Choroid plexus epithelial cell (primary cell): ENCODE measurements around the gene HRC.

Experiments used
- DNase-seq: peaks from one replicate; pipeline ENCODE4 v3.0.0-alpha.2; 2010; ENCODE audit warnings: low read depth
- H3K4me3 ChIP-seq: 2 replicates; pipeline ENCODE4 v1.5.1; 2011; ENCODE audit warnings: low read depth, mild to moderate bottlenecking, control low read depth, low read length, moderate library complexity
- CTCF ChIP-seq: conservative IDR thresholded peaks from 2 replicates; pipeline ENCODE4 v1.5.1; 2011; ENCODE audit warnings: low read depth, mild to moderate bottlenecking, control low read depth, inconsistent platforms, low read length, moderate library complexity

The HRC gene

GRCh38 chr19:49104229-49104864 is 50.8 kb downstream of the HRC start:
- DNase-seq, result no peak
- no peak overlapping the region for H3K4me3 ChIP-seq
- TF ChIP-seq CTCF, result no peak

GRCh38 chr19:49103331-49104085 is 51.7 kb downstream of the HRC start:
- DNase-seq, result no peak
- no peak for TF ChIP-seq CTCF
- H3K4me3 ChIP-seq, result no peak overlapping the region

GRCh38 chr19:49102303-49102702 is 52.9 kb downstream of the HRC start:
- no peak for DNase-seq
- no peak for TF ChIP-seq CTCF
- no peak overlapping the region for H3K4me3 ChIP-seq
